Upper lobe of left lung (tissue), 6 donors: ENCODE measurements around the gene ADGRF1. TPM values are rescaled to one million over a fixed set of nuclear protein-coding genes. Genes with fewer than 3 reads are reported as not detected.
A peak's percentile ranks its signal among the peaks of the same experiment; 100 is the strongest.

Experiments
- ATAC-seq, 2 donors: fragments of 200-7000 bp; cut with Tn5 transposase; one replicate each; pipeline ENCODE4 v1.9.1; 2022; ENCODE audit warnings: mild to moderate bottlenecking in 2 of 2, moderate library complexity in 2 of 2; ENCODE audit not compliant: low FRiP score in 2 of 2
- DNase-seq, 2 donors: peaks; one replicate each; pipeline ENCODE4 v3.0.0-alpha.2; 2019 to 2020
- H3K27ac ChIP-seq, 4 donors: fragments of 200-600 bp; sonication (generic); one replicate each; pipeline ENCODE4 v1.5.1; 2016 to 2019
- H3K27me3 ChIP-seq, 4 donors: fragments of 200-600 bp; sonication (generic); one replicate each; pipeline ENCODE4 v1.5.1; 2017 to 2019
- H3K36me3 ChIP-seq, 4 donors: fragments of 200-600 bp; sonication (generic); one replicate each; pipeline ENCODE4 v1.5.1; 2016 to 2019
- H3K4me1 ChIP-seq, 4 donors: fragments of 200-600 bp; sonication (generic); one replicate each; pipeline ENCODE4 v1.5.1; 2018 to 2019
- H3K4me3 ChIP-seq, 4 donors: fragments of 200-600 bp; sonication (generic); one replicate each; pipeline ENCODE4 v1.5.1; 2017 to 2019; ENCODE audit warnings: mild to moderate bottlenecking in 2 of 4, moderate library complexity in 1 of 4
- H3K9me3 ChIP-seq, 4 donors: fragments of 200-600 bp; sonication (generic); one replicate each; pipeline ENCODE4 v1.5.1; 2018 to 2019
- CTCF ChIP-seq, 6 experiments: fragments of 450-650 bp in 4 of 6; fragments of 200-600 bp in 2 of 6; sonication (generic) in 2 of 6; IDR thresholded peaks; one replicate each; pipeline ENCODE4 v1.5.1; 2016 to 2019; ENCODE audit warnings: antibody characterized with exemption in 6 of 6
- EP300 ChIP-seq, 4 donors: sonication (generic); formaldehyde crosslinking; IDR thresholded peaks; one replicate each; pipeline ENCODE4 v1.5.1; 2017; ENCODE audit warnings: antibody characterized with exemption in 4 of 4, control low read depth in 2 of 4
- POLR2A ChIP-seq, 4 donors: fragments of 450-650 bp; IDR thresholded peaks; one replicate each; pipeline ENCODE4 v1.5.1; 2016 to 2017; ENCODE audit warnings: antibody characterized with exemption in 4 of 4, mild to moderate bottlenecking in 2 of 4
- POLR2AphosphoS5 ChIP-seq, 2 donors: sonication (generic); formaldehyde crosslinking; IDR thresholded peaks; one replicate each; pipeline ENCODE4 v1.5.1; 2017; ENCODE audit warnings: antibody characterized with exemption in 2 of 2
- WGBS, 2 donors: methylation state at CpG; one replicate each; pipeline ENCODE4 v1.1.5; 2017 to 2018; 5-methylcytosine and 5-hydroxymethylcytosine counted together
- total RNA-seq, 6 donors: library from RNA; depleted of rRNA in 4 of 6; stranded (reverse); fragments of >200 nt in 4 of 6; gene quantifications; one replicate each; pipeline versions ENCODE4 v1.1.0 to v1.2.1, GENCODE V29; 2016 to 2021
- donor health status: DM: no; HTN: no; CAD: no; lungs with moderate emphysema.
- donor health status: DM: no; HTN: yes; CAD: no; lungs with severe emphysema.

The ADGRF1 gene
- total RNA-seq, 6 donors from 2014 or later = 2.3 to 10.3 (median 7.5) TPM

DNA sequence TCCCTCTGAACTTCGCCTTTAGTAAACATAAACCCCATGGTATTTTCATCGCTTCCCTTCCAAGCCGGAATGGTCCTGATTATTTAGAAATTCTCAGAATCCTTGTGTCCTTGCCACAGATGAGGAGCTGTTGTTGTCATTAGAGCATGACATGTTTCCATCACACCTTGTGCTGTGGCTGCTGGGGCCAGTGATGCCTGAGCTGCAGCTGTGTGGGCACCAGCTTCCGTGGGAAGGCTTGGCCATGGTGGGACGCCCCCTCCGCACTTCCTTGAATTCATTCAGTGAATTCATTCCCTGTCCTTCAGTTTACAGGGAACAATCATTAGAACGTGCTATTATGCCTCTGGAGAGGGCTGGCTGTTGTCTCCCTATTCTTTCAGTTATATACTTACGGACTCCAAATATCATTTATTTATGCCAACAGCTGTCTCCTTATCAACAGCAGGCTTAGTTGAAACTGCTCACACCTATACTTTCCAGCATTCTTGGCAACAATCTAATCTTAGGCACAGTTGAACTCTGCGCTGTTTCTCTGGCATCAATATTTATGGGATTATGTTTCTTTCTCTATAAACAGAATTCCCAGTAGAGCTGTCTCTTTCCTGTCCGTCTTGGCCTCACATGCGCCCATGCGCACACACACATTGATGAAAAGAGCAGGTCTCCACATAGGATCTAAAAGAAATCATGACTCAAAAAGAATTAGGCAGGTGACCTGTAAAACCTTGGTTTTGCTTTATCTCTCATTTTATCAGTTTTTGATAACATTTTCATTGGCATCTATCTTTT, 9.0 kb downstream of the ADGRF1 start:
- Histone ChIP-seq H3K4me1 (peaks cover 14 to 36% (median 15%) of the 10 kb centered on the region in 4 donors), H3K4me3 (no peak overlapping the region), H3K27ac (peak overlapping the region in 1 of 4 donors; percentile 54), H3K36me3 (no peaks in the 10 kb centered on the region), H3K27me3 (no peaks in the 10 kb centered on the region), H3K9me3 (no peaks in the 10 kb centered on the region)
- no peak for ATAC-seq
- WGBS, 2 donors = 57 to 61% methylated on average over 12 of the region's 12 CpGs
- DNase-seq = no peak
- TF ChIP-seq CTCF (IDR thresholded peaks at IDR 0.05) (no peak), POLR2AphosphoS5 (IDR thresholded peaks at IDR 0.05) (peak in 1 of 2 donors; percentile 51)

DNA sequence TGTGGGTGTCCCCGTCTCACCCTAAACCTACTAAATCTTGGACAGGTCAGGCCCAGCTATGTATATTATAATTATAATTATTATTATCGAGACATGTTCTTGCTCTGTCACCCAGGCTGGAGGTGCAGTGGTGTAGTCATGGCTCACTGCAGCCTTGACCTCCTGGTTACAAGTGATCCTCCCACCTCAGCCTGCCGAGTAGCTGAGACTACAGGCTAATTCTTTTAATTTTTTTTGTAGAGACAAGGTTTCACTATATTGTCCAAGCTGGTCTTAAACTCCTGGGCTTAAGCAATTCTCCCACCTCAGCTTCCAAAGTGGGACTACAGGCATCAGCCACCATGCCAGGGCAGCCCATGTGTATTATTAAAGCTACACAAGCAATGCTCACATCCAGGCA, 10.5 kb downstream of the ADGRF1 start:
- no peaks in the 10 kb centered on the region for H3K9me3 ChIP-seq
- DNase-seq (no peak), ATAC-seq (no peak)
- peaks cover 14 to 36% (median 15%) of the 10 kb centered on the region in 4 donors for H3K4me1 ChIP-seq
- 90 to 93% methylated on average over 3 of the region's 3 CpGs for WGBS, 2 donors
- no peaks in the 10 kb centered on the region for H3K36me3 ChIP-seq
- H3K27me3 ChIP-seq = no peaks in the 10 kb centered on the region
- no peak overlapping the region for H3K4me3 ChIP-seq
- peak overlapping the region in 2 of 4 donors; percentile 19 to 42 for H3K27ac ChIP-seq
- TF ChIP-seq POLR2A (IDR thresholded peaks at IDR 0.05) = no peak
- no peak for TF ChIP-seq POLR2AphosphoS5 (IDR thresholded peaks at IDR 0.05)
- TF ChIP-seq EP300 (IDR thresholded peaks at IDR 0.05) = no peak

DNA sequence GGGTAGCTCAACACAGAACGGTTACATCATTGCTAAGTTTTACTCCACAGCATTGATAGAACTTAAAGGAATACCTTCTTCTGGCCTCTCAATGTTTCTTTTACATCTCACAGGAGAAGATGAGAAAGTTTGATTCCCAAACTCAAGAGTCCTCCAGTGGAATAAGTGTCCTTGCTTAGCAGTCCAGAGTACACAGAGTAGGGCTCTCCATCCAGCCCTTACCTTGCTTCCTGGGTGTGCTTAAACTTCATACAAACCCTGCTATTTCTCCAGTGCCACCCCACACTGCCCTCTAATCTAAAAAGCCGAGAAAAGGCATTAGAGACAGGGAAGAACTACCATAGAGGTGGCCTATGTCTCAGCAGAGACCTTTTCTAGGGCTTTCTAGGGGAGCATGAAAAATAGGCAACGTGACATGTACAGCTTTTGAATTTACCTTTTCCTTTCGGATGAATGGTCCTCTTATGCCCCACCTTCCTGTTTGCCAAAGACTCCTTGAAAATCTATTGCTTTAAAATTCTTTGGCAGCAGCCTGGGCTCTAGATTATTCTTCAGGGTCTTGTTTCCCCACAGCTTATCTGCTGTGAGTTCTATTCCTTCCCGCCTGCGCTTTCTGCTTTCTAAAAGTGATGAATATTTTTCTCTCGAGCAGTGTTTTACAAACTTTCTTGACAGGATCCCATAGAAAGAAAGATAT, 12.1 kb downstream of the ADGRF1 start:
- WGBS, 2 donors = 69 to 83% methylated on average over 7 of the region's 7 CpGs
- Histone ChIP-seq H3K9me3 (no peaks in the 10 kb centered on the region), H3K27ac (peak overlapping the region in 2 of 4 donors; percentile 18 to 49), H3K36me3 (no peaks in the 10 kb centered on the region), H3K4me1 (peaks cover 11 to 30% (median 14%) of the 10 kb centered on the region in 4 donors), H3K27me3 (no peaks in the 10 kb centered on the region), H3K4me3 (no peak overlapping the region)
- peak; percentile 25 to 79 for ATAC-seq
- peak in 1 of 2 donors; percentile 58 for DNase-seq
- TF ChIP-seq POLR2AphosphoS5 (IDR thresholded peaks at IDR 0.05) (no peak), EP300 (IDR thresholded peaks at IDR 0.05) (peak in 1 of 4 donors; percentile 63), POLR2A (IDR thresholded peaks at IDR 0.05) (no peak), CTCF (IDR thresholded peaks at IDR 0.05) (no peak)

DNA sequence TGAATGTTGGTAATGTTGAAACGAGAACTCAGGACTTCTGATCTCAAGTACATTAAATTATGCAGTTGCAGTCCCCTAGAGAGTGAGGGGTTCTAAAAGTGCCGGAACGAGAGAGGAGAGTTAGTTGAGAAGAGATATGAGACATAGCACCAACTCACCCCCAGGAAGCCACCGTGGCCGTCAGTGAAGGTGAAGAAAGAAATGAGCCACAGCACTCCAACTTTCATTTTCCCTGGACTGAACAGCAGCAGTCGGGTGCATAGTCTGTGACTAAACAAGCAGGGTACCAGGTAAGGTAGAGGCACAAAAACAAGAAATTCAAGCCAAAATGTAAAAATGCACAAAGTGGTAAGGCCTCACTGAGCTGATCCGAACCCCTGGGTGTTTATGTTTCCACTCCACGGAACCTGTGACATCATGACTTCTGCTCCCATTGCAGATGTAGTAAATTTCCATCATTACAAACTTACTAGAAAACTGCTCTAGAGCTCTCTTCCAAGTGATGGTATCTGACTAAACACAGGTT, 13.2 kb downstream of the ADGRF1 start:
- no peaks in the 10 kb centered on the region for H3K36me3 ChIP-seq
- no peaks in the 10 kb centered on the region for H3K27me3 ChIP-seq
- TF ChIP-seq POLR2AphosphoS5 (IDR thresholded peaks at IDR 0.05) = no peak
- TF ChIP-seq EP300 (IDR thresholded peaks at IDR 0.05) = no peak
- TF ChIP-seq POLR2A (IDR thresholded peaks at IDR 0.05) = no peak
- TF ChIP-seq CTCF (IDR thresholded peaks at IDR 0.05) = no peak
- no peak for ATAC-seq
- H3K4me3 ChIP-seq = no peak overlapping the region
- H3K4me1 ChIP-seq = peaks cover 0 to 19% (median 5%) of the 10 kb centered on the region in 4 donors
- H3K27ac ChIP-seq = no peak overlapping the region
- 79 to 81% methylated on average over 8 of the region's 8 CpGs for WGBS, 2 donors
- H3K9me3 ChIP-seq = no peaks in the 10 kb centered on the region
- DNase-seq = no peak

DNA sequence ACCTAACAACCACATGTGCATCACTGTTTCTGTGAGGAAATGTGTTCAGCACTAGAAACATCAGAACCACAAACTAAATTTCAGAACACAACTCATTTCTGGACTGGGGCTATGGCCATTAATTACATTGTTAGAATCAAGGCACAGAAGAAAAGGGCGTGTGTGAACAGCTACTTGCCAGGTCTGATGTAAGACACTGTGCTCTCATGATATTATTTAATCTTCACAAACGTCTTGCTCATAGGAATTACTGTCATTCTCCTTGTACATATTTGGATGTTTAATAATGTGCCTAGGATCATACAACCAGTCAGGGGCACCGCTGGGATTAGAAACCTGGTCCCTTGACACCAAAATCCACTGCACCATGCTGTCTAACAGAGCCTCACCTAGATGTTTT, 14.8 kb downstream of the ADGRF1 start:
- Histone ChIP-seq H3K27ac (no peak overlapping the region), H3K36me3 (no peaks in the 10 kb centered on the region), H3K4me1 (peaks cover 0 to 14% (median 0%) of the 10 kb centered on the region in 4 donors), H3K9me3 (no peaks in the 10 kb centered on the region), H3K4me3 (no peak overlapping the region), H3K27me3 (no peaks in the 10 kb centered on the region)
- ATAC-seq (peak in 1 of 2 donors; percentile 62), DNase-seq (no peak)
- TF ChIP-seq CTCF (IDR thresholded peaks at IDR 0.05) = no peak
- no peak for TF ChIP-seq EP300 (IDR thresholded peaks at IDR 0.05)
- TF ChIP-seq POLR2AphosphoS5 (IDR thresholded peaks at IDR 0.05) = no peak
- TF ChIP-seq POLR2A (IDR thresholded peaks at IDR 0.05) = no peak
- WGBS, 2 donors = 63 to 78% methylated on average over 3 of the region's 3 CpGs
